T follicular helper cell (primary cell): ENCODE measurements around the gene ING5.
"Not testable (repeated sequence)": the region's sequence is repeated elsewhere in the genome, so short reads cannot be mapped to it uniquely, and the experiment has no call there.

Experiments used
- DNase-seq: peaks from one replicate; pipeline ENCODE4 v3.0.0-alpha.2; 2020; ENCODE audit warnings: low read depth

ING5 gene

DNA sequence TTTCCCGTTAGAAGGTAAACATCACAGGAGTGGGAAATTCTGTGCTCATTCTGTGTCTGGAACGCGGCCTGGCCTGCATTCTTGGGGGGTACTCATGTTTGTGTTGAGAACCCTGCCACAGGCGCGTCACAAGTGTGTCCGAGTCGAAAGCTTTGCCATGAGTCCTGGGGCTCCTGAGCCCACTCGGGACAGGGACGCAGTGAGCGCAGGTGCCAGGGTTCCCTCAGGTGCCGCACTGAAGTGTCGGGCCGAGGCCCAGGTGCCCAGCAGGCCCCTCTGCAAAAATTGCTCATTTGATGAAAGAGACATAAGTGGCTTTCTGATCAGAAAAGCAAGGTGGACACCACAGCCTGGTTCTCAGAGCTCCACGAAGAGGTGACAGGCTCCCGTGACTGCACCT, 37.3 kb downstream of the ING5 start:
- no peak for DNase-seq

GRCh38 chr2:241739651-241740050, 37.8 kb downstream of the ING5 start:
- DNase-seq: no peak

DNA sequence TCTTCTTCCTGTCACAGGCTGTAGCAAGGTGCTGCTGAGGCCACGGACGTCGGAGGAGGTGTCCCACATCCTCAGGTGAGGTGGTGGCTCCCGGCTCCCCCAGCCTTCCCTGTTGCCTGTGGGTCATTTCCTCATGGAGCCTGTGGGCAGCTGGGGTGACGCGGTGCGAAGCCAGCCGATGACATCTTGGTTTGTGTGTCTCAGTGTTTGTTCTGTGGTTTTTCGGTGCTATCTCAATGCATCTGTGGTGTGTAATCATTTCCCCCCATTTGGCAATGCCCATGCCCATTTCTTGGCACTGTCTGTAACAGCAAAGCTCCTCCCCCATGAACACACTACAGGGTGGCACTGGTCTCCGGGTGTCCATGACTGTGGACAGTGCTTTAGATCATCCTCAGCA, 39.2 kb downstream of the ING5 start:
- no peak for DNase-seq

- no peak for DNase-seq
Observed at GRCh38 chr2:241742320-241742939, 40.6 kb downstream of the ING5 start.

GRCh38 chr2:241743008-241743407, 41.2 kb downstream of the ING5 start:
- DNase-seq: not testable (repeated sequence)

DNA sequence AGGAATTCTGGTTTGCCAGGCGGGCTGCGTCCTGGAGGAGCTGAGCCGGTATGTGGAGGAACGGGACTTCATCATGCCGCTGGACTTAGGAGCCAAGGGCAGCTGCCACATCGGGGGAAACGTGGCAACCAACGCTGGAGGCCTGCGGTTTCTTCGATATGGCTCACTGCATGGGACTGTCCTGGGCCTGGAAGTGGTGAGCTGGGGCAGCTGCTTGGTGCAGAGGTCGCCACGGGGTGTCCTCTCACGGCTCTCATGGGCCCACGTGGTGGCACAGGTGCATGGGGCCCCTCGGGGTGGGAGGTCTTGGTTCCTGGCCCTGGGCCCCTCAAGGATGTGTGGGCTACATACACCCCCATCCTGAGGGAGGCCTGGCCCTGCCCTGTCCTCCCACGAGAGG, 41.8 kb downstream of the ING5 start:
- DNase-seq: no peak

GRCh38 chr2:241744028-241744754, 42.4 kb downstream of the ING5 start:
- DNase-seq: no peak

- DNase-seq: no peak
Observed at GRCh38 chr2:241745276-241745675, 43.4 kb downstream of the ING5 start.

GRCh38 chr2:241746084-241746483, 44.2 kb downstream of the ING5 start:
- no peak for DNase-seq

DNA sequence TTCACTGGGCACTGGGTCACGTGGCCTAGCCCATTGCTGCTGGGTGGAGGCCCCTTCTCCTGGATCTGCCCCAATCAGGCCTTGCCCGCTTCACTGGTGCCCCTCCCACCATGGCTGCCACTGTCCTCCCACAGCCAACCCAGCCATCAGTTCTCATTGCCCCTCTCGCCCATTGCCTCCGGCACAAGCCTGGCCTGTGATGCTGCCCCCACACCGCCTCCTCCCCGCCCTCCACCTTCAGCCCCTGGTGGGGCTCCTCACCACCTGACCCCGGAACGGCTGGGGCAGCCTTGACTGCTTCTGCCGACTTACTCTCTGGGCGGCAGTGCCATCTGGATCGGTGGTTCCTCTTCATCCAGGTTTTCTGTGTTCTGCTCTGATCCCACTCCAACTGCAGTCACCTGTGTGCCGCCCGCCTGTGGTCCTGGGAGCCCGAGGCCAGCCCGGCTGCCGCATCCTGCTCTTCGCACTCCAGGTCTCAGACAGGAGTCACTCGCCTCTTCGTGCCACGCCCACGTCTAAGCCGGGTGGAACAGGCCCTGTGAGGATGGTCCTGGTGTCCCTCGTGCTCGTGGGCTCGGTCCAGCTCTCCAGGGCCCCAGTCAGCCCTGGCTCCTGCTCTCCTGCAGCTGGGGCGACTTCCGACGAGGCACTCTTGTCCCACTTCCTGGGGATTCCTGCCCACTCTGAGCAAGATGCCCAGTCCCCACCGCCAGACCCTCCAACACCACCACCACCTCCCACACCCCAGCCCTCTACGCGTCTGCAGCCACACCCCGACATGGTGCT, 46.8 kb downstream of the ING5 start:
- DNase-seq: no peak

DNA sequence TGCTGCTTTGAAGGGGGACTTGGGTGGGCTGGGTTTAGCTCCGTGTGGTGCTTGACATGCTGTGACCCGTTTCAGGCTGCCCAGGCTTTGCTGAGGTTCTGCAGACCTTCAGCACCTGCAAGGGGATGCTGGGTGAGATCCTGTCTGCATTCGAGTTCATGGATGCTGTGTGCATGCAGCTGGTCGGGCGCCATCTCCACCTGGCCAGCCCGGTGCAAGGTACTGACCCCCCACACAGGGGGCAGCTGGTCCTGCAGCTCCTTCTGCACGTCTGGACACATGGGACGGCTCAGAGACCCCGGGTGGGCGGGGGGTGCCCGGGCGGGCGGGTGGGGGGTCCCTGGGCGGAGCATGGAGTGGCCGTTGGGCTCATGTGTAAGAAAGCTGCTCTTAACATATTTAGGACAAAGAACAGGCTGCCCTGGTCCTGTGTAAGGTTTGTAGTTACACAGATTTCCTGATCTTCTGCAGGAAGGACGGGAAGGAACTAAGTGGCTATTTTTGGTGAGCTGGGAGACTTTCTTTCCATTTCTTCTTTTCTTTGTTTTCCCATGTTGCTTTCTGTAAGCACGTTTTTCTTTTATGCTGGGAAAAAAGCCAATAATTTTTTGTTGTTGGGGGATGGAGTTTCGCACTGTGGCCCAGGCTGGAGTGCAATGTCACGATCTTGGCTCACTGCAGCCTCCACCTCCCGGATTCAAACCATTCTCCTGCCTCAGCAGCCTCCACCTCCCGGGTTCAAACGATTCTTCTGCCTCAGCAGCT, 48.4 kb downstream of the ING5 start:
- no peak for DNase-seq

- DNase-seq: no peak
Observed at GRCh38 chr2:241751152-241751551, 49.3 kb downstream of the ING5 start.

DNA sequence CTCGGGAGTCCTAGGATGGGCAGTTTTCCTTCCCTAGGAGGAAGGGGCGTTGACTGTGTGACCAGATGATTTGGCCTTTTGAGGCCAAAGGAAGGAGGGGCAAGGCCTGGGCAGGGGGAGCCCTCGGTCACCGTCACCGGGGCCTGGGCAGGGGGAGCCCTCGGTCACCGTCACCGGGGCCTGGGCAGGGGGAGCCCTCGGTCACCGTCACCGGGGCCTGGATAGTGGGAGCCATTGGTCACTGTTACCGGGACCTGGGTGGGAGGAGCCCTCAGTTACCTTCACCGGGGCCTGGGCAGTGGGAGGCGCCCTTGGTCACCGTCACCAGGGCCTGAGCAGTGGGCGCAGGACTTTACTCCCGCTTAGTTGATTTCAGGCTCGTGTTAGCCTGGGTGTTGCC, 49.9 kb downstream of the ING5 start:
- DNase-seq: no peak

- DNase-seq: no peak
Observed at GRCh38 chr2:241752253-241752652, 50.4 kb downstream of the ING5 start.

DNA sequence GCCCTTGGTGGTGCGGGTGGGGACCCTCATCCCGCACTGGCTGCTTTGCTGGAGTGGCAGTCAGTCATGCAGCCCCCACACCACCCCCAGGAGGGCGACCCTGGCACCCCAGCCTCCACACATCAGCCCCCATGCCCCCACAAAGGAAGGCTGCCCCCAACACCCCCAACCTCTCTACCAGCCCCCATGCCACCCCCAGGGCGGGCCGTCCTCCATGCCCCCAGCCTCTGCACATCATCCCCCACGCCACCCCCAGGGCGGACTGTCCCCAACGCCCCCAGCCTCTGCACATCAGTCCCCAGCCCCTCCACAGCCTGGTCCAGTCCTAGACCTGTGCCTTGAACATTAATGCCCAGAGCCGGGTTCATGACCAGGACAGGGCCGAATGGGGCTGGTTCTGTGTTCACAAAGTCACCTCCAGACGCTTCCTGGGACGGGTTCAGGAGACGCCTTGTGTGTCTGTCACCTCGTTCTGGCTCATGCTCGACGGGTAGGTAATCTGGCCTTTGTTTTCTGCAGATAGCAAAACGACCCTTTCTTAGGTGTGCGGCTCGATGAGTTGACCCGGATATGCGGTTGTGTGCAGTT, 50.9 kb downstream of the ING5 start:
- DNase-seq: no peak

GRCh38 chr2:241753493-241753892, 51.7 kb downstream of the ING5 start:
- no peak for DNase-seq

- no peak for DNase-seq
Observed at GRCh38 chr2:241754042-241754441, 52.2 kb downstream of the ING5 start.

DNA sequence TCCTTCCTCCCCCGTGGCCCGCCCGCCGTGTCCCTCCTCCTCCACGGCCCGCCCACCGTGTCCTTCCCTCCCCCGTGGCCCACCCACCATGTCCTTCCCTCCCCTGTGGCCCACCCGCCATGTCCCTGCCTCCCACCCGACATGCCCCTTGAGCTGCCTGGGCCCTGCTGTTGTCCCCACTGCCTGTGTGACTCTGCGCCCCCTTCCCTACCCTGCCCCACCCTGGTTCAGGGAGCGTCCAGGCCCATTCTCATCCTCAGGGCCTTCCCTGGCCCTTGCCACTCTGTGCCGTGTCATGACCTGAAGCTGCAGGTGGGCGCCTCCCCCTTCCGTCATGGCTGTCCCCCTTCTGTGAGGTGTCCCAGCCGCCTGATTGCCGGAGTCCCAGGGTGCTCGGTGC, 53.3 kb downstream of the ING5 start:
- no peak for DNase-seq

DNA sequence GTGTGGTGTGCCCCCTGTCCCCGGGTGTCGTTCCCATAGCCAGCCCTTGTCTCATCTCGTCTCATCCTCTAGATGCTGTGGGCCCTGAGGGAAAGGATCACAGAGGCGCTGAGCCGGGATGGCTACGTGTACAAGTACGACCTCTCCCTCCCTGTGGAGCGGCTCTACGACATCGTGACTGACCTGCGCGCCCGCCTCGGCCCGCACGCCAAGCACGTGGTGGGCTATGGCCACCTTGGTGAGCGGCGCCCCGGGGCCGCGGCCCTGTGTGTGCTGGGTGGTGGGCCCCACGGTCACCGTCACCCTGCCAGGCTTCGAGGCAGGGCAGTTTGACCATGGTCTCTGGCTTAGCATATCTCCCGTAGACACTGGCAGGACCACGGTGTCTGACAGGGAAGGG, 53.9 kb downstream of the ING5 start:
- no peak for DNase-seq

DNA sequence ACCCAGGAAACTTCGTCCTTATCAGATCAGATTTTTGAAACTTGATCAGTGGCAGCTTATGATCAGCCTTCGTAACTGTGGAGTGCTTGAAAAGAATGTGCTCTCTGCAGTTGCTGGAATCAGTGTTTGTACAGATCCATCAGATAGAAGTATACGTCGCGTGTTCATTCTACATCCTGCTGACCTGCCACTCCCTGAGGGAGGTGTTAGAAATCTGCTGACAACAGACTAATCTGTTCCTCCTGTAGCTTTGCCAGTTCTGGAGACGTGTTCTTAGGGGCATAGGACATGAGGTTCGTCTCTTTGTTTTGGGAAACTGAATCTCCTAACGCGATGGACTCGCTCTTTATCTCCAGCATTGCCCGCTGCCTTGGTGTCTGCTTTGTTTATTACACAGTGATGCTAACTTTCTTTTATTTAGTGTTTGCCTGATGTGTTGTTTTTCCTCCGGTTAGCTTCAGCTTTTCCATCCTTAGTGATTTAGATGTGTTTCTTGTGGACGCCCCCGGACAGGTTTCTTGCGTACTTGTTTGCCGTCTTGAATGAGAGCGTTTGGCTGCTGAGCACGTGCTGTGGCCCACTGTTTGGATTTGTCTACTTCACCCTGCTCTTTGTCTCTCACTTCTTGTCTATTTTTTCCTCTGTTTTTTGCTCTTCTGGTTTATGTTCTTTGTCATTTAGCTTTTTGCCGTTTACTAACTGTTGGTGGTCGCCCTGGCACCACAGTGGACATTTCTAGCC, 57.4 kb downstream of the ING5 start:
- no peak for DNase-seq

DNA sequence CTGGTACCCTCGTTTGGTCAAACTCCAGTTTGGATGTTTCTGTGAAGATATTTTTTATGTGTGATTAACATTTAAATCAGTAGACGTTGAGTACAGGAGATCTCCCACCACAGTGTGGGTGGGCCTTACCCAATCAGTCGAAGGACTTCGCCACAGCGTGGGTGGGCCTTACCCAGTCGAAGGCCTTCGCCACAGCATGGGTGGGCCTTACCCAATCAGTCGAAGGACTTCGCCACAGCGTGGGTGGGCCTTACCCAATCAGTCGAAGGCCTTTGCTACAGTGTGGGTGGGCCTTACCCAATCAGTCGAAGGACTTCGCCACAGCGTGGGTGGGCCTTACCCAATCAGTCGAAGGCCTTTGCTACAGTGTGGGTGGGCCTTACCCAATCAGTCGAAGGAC, 58.1 kb downstream of the ING5 start:
- DNase-seq: not testable (repeated sequence)
